Hypothalamus (tissue), 51 donors: ENCODE data around the gene CDC6.

Experiments used
- DNase-seq, 51 donors: peaks; one replicate each; lab custom pipeline; 2025; lab: John Stamatoyannopoulos, UW

Gene CDC6

GRCh38 chr17:40348562-40349476, 61.1 kb downstream of the CDC6 start:
- DNase-seq = peak in 47 of 51 donors; percentile 18 to 88 (median 69)

GRCh38 chr17:40349477-40349894, 61.8 kb downstream of the CDC6 start:
- peak in 6 of 51 donors; percentile 14 to 35 (median 19) for DNase-seq

GRCh38 chr17:40349895-40350688, 62.4 kb downstream of the CDC6 start:
- peak in 10 of 51 donors; percentile 19 to 41 (median 26) for DNase-seq

- DNase-seq = peak in 1 of 51 donors; percentile 46
Measured at GRCh38 chr17:40350689-40351358, 63.1 kb downstream of the CDC6 start.

GRCh38 chr17:40351359-40352236, 63.9 kb downstream of the CDC6 start:
- peak in 1 of 51 donors; percentile 31 for DNase-seq

- no peak for DNase-seq
Measured at GRCh38 chr17:40352237-40352778, 64.6 kb downstream of the CDC6 start.

- no peak for DNase-seq
Measured at GRCh38 chr17:40352779-40353394, 65.2 kb downstream of the CDC6 start.
